ENCODE measurements around the gene ITPK1. TPM values are rescaled to one million over a fixed set of nuclear protein-coding genes. Genes with fewer than 3 reads are reported as not detected.

Gene ITPK1
- total RNA-seq, 4 donors from 2014 or later: 64.8 to 235 (median 128) TPM

GRCh38 chr14:93033084-93033982, 82.4 kb downstream of the ITPK1 start:
- no peak for DNase-seq
- intact Hi-C loops (cut with DNase I; ENCODE audit: low total_unique reads) (loop anchor here (10.0 kb wide), 1 partner anchor 81 kb away; the partner anchor contains the start of gene ITPK1), in situ Hi-C loops (cut with MboI; ENCODE audit: low pct_ligation_motif_present in 1 of 4, low pct_unique_long_range_greater_than_20kb in 1 of 4, low sequenced_read_pairs in 3 of 4) (no loop called here)
- H3K27ac ChIP-seq: peak overlapping the region; percentile 46 to 89 (median 60)
- no peaks in the 10 kb centered on the region for H3K9me3 ChIP-seq
- no peaks in the 10 kb centered on the region for H3K27me3 ChIP-seq
- H3K4me3 ChIP-seq: no peak overlapping the region
- H3K4me1 ChIP-seq: peaks cover 26 to 73% (median 41%) of the 10 kb centered on the region in 4 donors
- WGBS, 2 donors (ENCODE audit: low coverage in 1 of 2): 75 to 83% methylated on average over 4 to 6 of the region's 6 CpGs
- H3K36me3 ChIP-seq: no peaks in the 10 kb centered on the region
- TF ChIP-seq CTCF (IDR thresholded peaks at IDR 0.05) (no peak), POLR2AphosphoS5 (IDR thresholded peaks at IDR 0.05) (no peak), EP300 (IDR thresholded peaks at IDR 0.05; ENCODE audit: low read depth) (no peak), POLR2A (IDR thresholded peaks at IDR 0.05) (no peak)

DNA sequence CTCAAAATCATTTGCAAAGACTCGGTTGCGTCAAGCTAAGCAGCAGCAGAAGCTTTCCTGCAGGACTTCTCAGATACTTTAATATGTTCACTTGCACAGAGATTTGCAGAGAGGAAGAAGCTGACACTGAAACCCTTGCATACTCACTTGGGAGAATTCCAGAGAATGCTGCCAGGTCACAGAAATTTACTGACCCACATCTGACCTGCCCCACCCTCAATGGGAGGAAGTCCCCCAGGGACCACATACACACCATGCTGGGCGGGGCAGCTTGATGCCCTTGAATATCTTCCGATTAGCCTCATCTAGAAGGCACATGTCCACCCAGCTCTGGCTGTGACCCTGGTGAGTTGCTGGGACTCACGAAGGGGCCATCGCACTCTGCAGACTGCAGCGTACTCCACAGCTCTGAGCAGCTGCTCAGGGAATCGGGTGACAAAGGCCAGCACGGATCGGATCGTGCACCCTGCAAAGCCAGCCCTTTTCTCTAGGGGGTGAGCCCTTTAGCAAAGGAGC, 83.2 kb downstream of the ITPK1 start:
- TF ChIP-seq CTCF (IDR thresholded peaks at IDR 0.05): no peak
- no peak for TF ChIP-seq EP300 (IDR thresholded peaks at IDR 0.05; ENCODE audit: low read depth)
- TF ChIP-seq POLR2A (IDR thresholded peaks at IDR 0.05): no peak
- no peak for TF ChIP-seq POLR2AphosphoS5 (IDR thresholded peaks at IDR 0.05)
- WGBS, 2 donors (ENCODE audit: low coverage in 1 of 2): 55 to 60% methylated on average over 2 to 11 of the region's 11 CpGs
- H3K4me1 ChIP-seq: peaks cover 26 to 67% (median 39%) of the 10 kb centered on the region in 4 donors
- H3K9me3 ChIP-seq: no peaks in the 10 kb centered on the region
- H3K27ac ChIP-seq: peak overlapping the region; percentile 46 to 89 (median 60)
- in situ Hi-C loops (cut with MboI; ENCODE audit: low pct_ligation_motif_present in 1 of 4, low pct_unique_long_range_greater_than_20kb in 1 of 4, low sequenced_read_pairs in 3 of 4): no loop called here
- intact Hi-C loops (cut with DNase I; ENCODE audit: low total_unique reads): loop anchor here (10.0 kb wide), 1 partner anchor 82 kb away; the partner anchor contains the start of gene ITPK1
- no peaks in the 10 kb centered on the region for H3K27me3 ChIP-seq
- no peaks in the 10 kb centered on the region for H3K36me3 ChIP-seq
- DNase-seq: no peak
- H3K4me3 ChIP-seq: no peak overlapping the region

GRCh38 chr14:93031505-93032315, 84.0 kb downstream of the ITPK1 start:
- 60 to 73% methylated on average over 6 to 15 of the region's 15 CpGs for WGBS, 2 donors (ENCODE audit: low coverage in 1 of 2)
- no peaks in the 10 kb centered on the region for H3K9me3 ChIP-seq
- H3K36me3 ChIP-seq: no peaks in the 10 kb centered on the region
- no peak for TF ChIP-seq CTCF (IDR thresholded peaks at IDR 0.05)
- no peak for TF ChIP-seq POLR2AphosphoS5 (IDR thresholded peaks at IDR 0.05)
- no peak for TF ChIP-seq EP300 (IDR thresholded peaks at IDR 0.05; ENCODE audit: low read depth)
- no peak for TF ChIP-seq POLR2A (IDR thresholded peaks at IDR 0.05)
- intact Hi-C loops (cut with DNase I; ENCODE audit: low total_unique reads) (loop anchor here (10.0 kb wide), 1 partner anchor 83 kb away; the partner anchor contains the start of gene ITPK1), in situ Hi-C loops (cut with MboI; ENCODE audit: low pct_ligation_motif_present in 1 of 4, low pct_unique_long_range_greater_than_20kb in 1 of 4, low sequenced_read_pairs in 3 of 4) (no loop called here)
- peaks cover 26 to 59% (median 34%) of the 10 kb centered on the region in 4 donors for H3K4me1 ChIP-seq
- no peak for DNase-seq
- H3K27ac ChIP-seq: peak overlapping the region in 2 of 4 donors; percentile 27 to 42
- no peaks in the 10 kb centered on the region for H3K27me3 ChIP-seq
- H3K4me3 ChIP-seq: no peak overlapping the region

Measured in transverse colon (tissue), 4 donors.